GM08714 (cell line): Measurements from ENCODE around the gene PLTP.

Source experiments
- H3K4me3 ChIP-seq: fragments of 200-500 bp; sonication (Bioruptor generic); 2 replicates; pipeline ENCODE4 v1.5.1; 2014; ENCODE audit warnings: mild to moderate bottlenecking, low read length, inconsistent platforms
- ZNF274 ChIP-seq: IDR thresholded peaks from 2 replicates; pipeline ENCODE4 v1.6.1; 2012; ENCODE audit warnings: mild to moderate bottlenecking, low read depth, low read length

PLTP gene

GRCh38 chr20:45873409-45874103 lies 38.4 kb downstream of the PLTP start:
- H3K4me3 ChIP-seq: no peak overlapping the region
- TF ChIP-seq ZNF274: no peak

GRCh38 chr20:45872626-45873025 lies 39.3 kb downstream of the PLTP start:
- TF ChIP-seq ZNF274: no peak
- no peak overlapping the region for H3K4me3 ChIP-seq

- no peak overlapping the region for H3K4me3 ChIP-seq
- no peak for TF ChIP-seq ZNF274
Measured at GRCh38 chr20:45867819-45868176, 44.2 kb downstream of the PLTP start.

GRCh38 chr20:45867136-45867818 lies 44.7 kb downstream of the PLTP start:
- TF ChIP-seq ZNF274: no peak
- no peak overlapping the region for H3K4me3 ChIP-seq

- H3K4me3 ChIP-seq: no peak overlapping the region
- TF ChIP-seq ZNF274: no peak
Measured at GRCh38 chr20:45866454-45866853, 45.5 kb downstream of the PLTP start.

GRCh38 chr20:45863543-45864470 lies 48.1 kb downstream of the PLTP start:
- no peak overlapping the region for H3K4me3 ChIP-seq
- no peak for TF ChIP-seq ZNF274

- no peak overlapping the region for H3K4me3 ChIP-seq
- TF ChIP-seq ZNF274: no peak
Measured at GRCh38 chr20:45861221-45862075, 50.5 kb downstream of the PLTP start.

GRCh38 chr20:45860560-45861220 lies 51.3 kb downstream of the PLTP start:
- no peak overlapping the region for H3K4me3 ChIP-seq
- no peak for TF ChIP-seq ZNF274

GRCh38 chr20:45859916-45860315 lies 52.0 kb downstream of the PLTP start:
- TF ChIP-seq ZNF274: no peak
- no peak overlapping the region for H3K4me3 ChIP-seq

GRCh38 chr20:45857882-45858216 lies 54.1 kb downstream of the PLTP start:
- peak overlapping the region; percentile 76 for H3K4me3 ChIP-seq
- TF ChIP-seq ZNF274: no peak

GRCh38 chr20:45857114-45857881 lies 54.7 kb downstream of the PLTP start, which contains the start of the genes ACOT8 and ZSWIM3:
Gene ACOT8 (minus strand): TSS chr20:45857392. CDS start chr20:45857315, 77 bp downstream.
Gene ZSWIM3 (plus strand): TSS chr20:45857614. CDS start chr20:45857826, 212 bp downstream.
- TF ChIP-seq ZNF274: no peak
- peak within 1 kb of the TSS; percentile 83 for H3K4me3 ChIP-seq

GRCh38 chr20:45853484-45853883 lies 58.5 kb downstream of the PLTP start:
- H3K4me3 ChIP-seq: no peak overlapping the region

GRCh38 chr20:45852326-45852725 lies 59.6 kb downstream of the PLTP start:
- no peak overlapping the region for H3K4me3 ChIP-seq
- no peak for TF ChIP-seq ZNF274

More at GRCh38 chr20:45853484-45853883, 58.5 kb downstream of the PLTP start:
- TF ChIP-seq ZNF274: no peak
